C4-2B (cell line): ENCODE results near the gene CCSER1.

Source experiments
- CTCF ChIP-seq: fragments of 450-650 bp; conservative IDR thresholded peaks from 2 replicates; pipeline ENCODE4 v1.5.1; 2017; ENCODE audit warnings: mild to moderate bottlenecking
- ZFX ChIP-seq: fragments of 450-650 bp; IDR thresholded peaks from 2 replicates; pipeline ENCODE4 v1.6.1; 2017

- no peak for TF ChIP-seq CTCF
- TF ChIP-seq ZFX: no peak
These were observed 493.9 kb downstream of the CCSER1 start for GRCh38 chr4:90621080-90621479.
